ENCODE measurements around the gene CMC4.
A peak's percentile ranks its signal among the peaks of the same experiment; 100 is the strongest.

Gene CMC4, protein sequence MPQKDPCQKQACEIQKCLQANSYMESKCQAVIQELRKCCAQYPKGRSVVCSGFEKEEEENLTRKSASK

DNA sequence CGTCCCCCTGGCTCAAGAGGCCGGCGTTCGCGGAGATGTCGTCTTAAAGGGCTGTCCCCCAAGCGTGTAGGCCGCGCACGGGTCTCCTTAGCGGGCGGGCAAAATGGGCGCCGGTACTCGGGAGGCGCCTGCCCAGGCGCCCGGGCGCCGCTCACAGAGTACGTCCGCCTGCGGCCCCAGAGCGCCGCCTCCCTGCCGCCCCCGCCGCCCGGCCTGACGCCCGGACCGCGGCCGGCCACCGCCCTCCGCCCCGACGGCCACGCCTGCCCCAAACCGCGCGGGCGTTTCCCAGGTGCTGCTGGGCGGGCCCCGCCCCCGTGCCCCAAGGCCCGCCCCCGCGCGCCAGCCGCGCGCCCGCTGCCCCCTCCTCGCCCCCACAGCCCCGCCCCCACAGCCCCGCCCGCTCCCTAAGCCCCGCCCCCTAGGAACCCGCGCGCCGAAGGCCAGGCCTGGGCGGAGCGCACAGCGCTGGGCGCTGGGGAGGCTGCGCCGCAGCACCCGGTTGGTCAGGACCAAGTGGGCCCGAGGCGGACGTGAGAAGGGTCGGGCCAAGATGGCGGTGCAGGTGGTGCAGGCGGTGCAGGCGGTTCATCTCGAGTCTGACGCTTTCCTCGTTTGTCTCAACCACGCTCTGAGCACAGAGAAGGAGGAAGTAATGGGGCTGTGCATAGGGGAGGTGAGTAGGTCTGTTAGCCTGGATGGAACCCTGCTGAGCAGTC lies at the start of gene CMC4, which contains the start of the genes BRCC3 and MTCP1:
CMC4 (minus strand) TSS at position 162 of the 719 bp plus-strand sequence. CDS start 7,113 bp downstream, outside the sequence.
BRCC3 (plus strand) TSS at position 534 of the 719 bp plus-strand sequence; CDS start at position 554, 20 bp downstream.
MTCP1 (minus strand) TSS at position 162 of the 719 bp plus-strand sequence. CDS start 5,126 bp downstream, outside the sequence.
- peak; percentile 63 for DNase-seq

DNA sequence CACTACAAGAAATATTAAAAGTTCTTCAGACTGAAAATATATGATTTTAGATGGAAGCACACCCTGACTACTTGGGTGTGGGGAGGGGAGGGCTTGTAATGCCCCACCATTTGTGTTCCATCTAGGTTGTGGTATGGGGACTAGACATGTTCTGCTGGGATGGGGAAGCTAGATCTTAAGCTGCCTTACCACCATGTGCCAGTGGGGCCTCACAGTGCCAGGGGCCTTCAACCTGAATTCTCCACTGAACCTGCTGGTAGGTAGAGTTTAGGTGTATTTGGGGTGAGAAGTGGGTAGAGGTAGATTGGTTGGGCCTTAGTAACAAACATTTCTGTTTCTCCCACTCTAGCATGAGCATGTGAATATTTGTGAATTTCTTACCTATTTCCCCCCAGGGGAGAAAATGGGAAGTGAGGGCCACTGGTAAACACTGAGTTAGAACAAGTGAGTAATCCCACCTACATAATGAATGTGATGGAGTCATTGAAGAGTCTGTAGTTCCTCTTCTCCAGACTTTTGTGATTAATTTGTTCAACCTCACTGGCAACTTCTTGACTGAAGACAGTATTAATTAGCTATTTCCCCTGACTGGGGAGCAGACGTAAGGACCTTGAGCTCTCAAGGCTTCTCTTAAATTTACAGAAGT lies 44.4 kb upstream of the CMC4 start:
- DNase-seq, result no peak

DNA sequence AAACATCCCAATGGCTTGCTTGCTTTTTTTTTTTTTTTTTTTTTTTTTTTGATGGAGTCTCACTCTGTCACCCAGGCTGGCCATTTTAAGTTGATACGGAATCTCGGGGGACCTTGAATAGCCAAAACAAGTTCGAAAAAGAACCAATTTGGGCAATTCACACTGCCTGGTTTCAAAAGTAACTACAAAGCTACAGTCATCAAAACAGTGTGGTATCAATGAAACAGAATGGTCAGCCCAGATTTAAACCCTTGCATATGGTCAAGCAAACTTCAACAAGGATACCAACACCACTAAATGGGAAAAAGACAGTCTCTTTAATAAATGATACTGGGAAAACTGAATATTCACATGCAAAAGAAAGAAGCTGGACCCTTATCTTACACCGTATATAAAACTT lies 42.2 kb upstream of the CMC4 start:
- DNase-seq, result no peak

DNA sequence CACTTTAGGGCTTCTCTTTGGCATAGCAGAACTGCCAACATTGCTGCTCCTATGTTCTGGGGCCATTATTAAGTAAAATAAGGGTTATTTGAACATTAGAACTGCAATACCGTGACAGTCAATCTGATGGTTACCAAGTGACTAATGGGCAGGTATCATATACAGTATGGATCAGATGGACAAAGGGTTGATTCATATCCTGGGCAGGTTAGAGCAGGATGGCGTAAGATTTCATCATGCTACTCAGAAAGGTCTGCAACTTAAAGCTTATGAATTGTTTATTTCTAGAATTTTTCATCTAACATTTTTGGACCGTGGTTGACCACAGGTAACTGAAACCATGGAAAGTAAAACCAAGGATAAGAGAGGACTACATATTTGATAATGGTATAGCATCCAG lies 41.2 kb upstream of the CMC4 start:
- DNase-seq, result no peak

DNA sequence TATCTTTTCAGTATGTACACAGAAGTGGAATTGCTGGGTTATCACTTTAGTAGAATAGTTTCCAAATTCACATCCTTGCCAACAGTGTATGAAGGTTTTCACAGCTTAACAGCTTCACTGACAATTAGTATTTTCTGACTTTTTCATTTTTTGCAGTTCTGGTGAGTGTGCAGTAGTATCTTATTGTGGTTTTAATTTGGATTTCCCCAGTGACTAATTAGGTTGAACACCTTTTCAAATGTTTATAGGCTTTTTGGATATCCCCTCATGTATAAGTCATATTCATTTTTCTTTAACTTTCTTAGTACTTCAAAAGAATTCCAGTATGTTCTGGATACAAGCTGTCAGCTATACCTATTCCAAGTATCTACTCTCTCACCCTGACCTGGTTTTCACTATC lies 37.5 kb upstream of the CMC4 start:
- DNase-seq, result no peak

DNA sequence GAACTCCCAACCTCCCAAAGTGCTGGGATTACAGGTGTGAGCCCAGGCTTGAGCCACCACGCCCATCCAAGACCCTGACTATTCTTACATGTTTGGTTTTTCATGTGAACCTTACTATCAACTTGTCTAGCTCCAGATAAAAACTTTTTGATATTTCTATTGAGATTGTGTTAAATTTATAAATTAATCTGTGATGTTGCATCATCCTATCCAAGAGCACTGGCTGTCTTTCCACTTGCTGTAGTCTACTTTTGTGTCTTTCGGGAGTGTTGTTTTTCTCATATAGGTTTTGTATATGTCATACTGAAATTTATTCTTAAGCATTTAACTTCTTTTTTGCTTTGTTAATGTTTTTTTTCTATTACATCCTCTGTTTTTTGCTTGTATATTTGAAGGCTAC lies 35.0 kb upstream of the CMC4 start:
- DNase-seq, result no peak

DNA sequence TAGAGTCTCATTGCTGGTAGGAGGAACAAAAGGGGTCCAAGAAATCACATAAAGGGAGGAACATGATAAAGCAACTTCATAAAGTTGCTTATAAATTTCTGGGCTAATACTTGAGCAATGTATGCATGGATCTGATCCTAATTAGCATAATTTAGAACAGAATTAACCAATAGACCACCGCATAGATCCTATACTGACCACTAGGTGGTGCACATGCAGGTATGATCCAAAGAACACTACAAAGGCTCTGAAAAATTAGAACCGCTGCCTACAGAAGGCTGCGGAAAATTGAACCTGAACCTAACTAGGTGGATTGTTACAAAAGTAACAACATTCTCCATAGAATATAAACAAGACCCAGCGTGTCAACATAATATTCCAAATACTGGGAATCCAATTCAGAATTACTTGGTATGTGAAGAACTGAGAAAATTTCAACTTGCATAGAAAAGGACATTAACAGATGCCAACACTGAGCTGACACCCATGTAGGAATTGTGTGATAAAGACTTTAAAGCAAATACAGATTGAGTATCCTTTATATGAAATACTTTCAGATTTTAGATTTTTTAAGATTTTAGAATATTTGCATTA lies 23.6 kb upstream of the CMC4 start:
- DNase-seq, result peak; percentile 8

DNA sequence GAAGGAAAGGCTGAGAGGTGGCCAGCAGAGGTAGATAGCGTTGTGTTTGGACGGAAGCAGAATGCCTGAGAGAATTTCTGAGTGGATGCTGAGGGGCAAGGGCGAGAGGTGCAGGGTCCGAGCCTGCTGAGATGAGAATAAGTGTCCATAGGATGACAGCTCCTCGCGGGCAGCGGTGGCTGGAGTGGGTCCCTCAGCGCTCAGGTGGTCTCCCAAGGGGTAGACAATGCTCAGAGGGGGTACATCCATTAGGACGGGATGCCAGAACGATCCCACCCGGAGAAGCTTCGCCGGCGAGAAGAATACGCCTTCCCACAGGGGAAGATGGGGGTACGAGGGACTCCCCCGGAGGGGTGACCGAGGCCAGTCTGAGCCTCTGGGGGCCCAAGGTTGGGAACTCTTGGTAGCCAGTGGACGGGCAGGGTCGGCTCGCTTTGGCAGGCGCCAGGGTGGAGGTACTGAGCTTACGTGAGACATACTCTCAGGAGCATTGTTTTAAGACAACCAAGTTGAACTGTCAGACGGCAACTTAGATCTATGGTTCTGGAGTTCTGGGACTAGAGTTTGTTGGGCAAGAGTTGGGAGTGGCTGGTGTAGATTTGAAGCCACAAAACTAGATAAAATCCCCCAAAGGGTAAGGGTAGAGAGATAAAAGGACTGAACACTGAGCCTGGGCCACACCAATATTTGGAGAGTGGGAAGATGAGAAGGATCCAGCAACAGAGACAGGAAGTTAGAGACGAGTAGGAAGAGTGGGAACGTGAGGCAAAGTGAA lies 16.2 kb upstream of the CMC4 start:
- no peak for DNase-seq

DNA sequence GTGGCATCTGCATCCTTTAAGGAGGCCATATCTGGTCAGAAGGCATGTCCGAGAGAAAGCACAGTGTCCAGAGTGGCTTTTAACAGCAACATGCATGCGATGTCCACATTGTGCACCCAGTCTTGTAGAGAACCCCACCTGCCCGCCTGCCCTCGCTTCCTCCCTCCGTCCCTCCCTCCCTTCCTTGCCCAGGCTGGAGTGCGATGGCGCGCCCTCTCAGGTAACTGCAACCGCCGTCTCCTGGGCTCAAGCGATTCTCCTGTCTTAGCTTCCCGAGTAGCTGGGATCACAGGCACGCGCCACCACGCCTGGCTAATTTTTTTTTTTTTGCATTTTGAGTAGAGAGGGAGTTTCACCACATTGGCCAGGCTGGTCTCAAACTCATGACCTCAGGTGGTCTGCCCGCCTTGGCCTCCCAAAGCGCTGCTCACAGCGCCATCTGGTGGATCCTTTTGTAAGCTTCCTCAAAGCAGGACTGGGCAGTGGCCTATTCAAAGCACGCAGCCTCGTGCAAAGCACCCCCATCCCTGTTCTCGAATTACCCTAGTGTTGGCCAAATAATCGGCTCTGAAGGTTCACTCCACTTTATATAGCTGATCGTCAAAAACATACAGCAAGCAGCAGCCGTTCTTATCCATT lies 15.4 kb upstream of the CMC4 start:
- peak; percentile 31 for DNase-seq

DNA sequence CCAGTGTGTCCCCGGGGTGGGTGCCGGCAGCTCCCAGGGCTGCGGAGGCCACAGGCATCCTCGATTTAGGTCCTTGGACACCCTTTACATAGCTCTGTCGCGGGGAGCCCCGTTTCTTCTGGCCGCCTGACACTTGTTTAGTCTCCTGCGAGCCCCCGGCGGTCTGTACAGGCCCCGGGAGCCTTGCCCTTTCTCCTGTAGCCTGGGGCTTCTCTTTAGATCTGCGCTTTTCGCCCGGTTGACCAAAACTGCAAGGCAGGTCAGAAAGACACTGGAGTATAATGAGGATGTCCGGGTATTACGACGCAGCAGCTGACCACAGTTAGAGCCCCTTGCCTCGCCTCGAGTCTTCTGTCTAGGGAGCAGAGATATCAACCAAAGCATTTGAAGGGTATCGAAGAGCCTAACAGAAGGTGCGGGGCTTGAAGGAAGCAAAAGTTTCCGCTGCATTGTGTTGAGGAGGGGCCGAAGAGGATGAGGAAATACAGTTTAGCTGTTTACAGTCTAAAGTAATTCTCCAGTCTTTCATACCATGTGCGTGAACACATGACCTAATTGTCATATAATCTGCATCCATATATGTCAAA lies 851 bp upstream of the CMC4 start:
- no peak for DNase-seq

DNA sequence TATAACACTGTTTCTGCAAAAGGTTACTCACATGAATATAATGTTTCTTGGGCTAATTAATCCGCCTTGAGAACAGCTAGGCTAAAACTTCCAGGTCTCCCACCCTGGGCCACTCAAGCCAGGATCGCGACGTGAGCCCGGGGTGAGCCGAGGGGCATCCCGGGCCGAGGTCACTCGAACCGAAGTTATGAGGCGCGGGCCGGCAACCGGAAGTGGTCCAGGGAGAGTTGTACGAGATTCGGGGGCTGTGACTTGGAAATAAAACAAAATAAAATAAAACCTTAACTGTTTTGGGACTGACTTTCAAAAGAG lies 317 bp downstream of the CMC4 start:
- DNase-seq, result no peak

DNA sequence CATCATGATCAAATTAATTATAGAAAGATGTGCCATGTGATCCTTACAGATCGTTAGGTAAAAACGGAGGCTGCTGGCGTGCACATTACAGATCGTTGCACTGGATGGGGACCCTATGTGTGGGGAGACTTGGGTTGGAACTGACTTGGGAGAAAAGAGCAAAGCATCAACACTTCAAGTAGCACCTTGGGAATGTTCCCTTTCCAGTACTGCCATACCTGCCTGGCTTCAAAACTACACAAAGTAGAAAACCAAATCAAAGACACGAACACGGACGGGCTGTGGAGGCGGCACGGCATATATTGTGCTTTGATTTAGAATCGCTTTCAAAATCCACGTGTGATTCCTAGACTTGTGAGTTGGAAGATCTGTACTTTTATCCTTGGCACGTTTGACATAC lies 898 bp downstream of the CMC4 start:
- DNase-seq, result no peak

DNA sequence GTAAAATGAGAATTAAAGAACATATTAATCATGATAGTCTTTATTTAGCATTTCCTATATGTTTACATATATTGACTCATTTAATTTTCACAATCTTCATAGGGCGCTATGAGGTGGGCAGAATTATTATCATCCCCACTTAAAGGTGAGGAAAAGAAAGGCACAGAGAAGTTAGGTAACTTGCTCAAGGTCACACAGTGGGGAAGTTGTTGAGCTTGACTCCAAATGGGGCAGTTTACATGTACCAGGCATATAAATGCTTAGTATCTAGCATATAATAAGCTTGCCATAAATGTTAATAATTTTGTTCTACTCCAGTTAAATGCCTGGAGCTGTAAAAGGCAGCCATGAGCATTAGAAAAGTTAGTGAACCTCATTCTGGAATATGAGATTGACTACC lies 1.5 kb downstream of the CMC4 start:
- no peak for DNase-seq

DNA sequence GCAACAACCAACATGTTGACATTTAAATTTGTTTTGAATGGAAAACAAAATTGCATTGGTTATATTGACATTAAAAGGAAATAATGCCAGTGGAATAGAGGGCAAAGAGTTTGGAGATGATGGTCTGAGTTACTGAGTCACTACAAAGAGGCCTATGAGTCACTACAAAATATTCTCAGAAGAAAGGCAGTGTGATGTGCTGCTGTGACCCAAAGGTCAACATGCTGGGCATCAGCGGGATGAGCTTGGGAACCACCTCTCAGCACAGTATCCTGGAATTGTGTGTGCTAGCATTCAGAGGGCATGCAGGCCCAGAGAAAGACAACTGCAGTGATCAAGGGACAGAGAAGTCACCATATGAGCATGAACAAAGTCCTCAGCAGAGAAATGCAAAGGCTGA lies 2.8 kb downstream of the CMC4 start:
- no peak for DNase-seq

DNA sequence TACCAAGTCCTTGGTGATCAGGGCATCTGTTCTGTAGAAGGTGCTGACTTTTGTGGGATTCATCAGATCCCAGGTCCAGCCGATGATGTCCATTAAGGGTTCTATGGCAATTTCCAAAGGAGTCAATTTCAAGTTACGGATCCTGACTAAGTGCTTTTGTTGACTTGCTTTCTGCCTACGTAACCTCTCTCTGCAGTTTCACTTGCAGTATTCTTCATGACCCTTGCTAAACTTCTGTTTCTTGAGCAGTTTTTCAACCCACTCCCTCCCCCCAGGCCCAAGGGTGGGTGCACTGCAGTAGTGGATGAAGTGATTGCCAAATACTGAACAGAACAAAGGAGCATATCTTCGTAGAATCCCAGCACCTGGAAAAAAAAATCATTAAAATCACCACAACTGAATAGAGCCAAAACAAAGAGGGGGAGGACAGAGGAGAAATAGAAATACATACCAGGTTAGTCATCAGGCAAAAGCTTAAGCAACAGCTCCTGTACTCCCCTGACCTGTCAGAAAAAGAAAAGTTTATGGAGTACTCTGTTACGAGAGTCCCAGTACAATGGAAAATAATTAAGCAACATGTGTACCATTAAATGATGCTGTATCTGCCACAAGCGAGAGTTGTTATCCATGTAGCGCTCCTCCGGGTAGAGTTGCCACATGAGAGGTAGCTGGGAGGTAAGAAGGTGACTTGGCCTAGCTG lies 5.8 kb downstream of the CMC4 start:
- no peak for DNase-seq

DNA sequence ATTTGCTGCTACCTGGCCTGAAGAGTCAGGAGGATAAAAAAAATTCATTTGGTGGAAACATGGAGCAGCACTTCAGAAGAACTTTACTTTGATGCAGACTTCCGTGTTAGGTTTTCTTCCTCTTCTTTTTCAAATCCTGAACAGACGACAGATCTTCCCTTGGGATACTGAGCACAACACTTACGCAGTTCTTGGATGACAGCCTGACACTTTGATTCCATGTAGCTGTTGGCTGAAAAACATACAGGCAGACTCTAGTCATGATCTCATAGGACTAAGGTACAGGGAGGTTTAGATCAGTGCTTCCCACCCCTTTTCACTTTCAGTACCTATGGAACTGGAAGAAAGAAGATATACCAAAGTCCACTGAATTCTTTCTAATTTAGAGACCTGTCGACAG lies 9.2 kb downstream of the CMC4 start:
- no peak for DNase-seq

DNA sequence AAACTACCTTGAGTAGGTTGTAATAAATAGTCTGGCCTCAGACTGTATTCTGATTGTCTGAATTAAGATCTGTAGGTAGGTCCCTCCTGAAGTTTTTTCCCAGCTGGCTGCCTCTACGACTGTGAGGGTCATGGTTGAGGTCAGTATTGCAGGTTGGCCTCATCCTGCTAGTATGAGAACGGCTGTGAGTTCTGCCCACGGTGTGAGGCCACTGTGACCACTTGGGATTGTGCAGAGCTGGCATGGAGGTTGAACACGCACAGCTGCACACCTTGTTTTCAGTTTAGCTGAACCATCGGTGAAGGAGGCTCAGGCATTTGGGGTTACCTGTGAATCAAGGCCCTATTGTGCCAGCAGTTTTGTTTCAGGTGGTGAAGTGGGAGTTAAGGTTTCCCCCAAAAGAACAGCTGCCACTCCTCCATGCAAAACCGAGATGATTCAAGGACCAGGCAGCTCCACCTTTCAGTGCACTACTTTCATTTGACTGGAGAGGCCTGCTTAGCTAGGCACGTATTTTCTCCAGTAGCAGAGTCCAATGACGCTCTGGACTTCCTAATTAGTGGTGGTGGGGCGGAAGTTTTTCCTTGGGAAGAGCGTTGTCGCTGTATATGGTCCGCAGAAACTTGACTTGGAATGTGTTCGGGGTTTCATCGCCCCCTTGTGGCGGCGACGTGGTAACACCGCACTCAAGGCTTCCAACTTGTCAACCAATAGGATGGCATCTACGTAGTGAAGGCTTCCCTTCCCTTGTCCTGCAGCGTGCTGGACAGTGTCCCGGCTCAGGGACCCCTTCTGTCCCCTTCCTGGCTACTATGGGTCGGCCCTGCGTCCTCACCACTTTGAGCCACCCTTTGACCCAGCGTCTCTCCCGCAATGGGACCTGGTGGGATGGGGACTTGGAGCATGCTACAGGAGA lies 13.8 kb downstream of the CMC4 start:
- DNase-seq, result peak; percentile 43

DNA sequence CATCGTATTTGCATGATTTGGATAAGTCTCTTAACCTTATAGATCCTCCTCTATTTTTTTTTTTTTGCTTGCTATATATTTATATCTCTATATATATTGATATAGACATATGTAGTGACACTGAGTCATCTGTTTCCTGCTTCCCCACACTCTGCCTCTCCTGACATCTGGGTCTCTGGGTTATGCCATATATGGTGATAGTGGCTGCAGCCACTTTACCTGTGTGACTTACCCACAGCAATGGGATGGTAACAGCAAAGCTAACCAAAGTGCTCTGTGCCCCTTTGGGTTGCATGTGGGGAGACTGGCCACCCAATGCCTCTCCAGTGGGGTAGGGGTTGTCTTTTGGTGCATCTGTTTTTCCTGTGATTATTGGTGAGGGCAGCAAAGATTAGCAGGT lies 14.5 kb downstream of the CMC4 start:
- no peak for DNase-seq

DNA sequence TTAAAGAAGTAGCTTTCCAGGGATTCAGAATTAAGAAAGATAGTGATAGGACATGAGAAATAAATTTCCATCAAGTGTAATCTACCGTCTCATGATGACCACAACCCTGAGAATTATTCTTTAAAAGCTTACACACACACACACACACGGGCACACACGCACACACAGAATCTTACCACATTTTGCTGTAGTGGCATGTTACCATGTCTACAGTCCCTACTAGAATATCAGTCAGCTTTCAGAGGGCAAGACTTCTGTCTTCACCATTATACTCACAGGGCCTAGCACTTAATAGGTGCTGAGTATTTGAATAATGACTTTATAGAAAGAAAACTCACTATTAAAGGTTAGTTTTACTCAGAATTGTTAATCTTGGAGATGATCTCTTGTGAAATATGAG lies 15.4 kb downstream of the CMC4 start:
- DNase-seq, result no peak

DNA sequence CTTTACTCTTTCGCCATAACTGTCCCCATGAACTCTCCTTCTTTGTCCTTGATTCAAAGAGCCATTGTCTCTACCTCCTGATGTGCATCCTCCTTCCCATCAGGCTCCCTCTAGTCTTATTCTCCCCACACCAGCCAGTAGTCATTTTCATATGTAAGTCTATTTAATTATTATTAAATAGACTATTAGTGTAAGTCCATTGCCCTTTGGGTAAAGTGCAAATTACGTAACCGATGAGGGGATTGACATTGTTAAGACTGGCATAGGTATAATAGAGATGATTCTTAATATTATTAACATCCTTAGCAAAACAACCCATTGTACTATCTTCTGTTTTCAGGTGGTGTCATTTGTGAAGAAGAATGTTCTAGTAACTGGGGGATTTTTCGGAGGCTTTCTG lies 16.7 kb downstream of the CMC4 start:
- DNase-seq, result no peak

DNA sequence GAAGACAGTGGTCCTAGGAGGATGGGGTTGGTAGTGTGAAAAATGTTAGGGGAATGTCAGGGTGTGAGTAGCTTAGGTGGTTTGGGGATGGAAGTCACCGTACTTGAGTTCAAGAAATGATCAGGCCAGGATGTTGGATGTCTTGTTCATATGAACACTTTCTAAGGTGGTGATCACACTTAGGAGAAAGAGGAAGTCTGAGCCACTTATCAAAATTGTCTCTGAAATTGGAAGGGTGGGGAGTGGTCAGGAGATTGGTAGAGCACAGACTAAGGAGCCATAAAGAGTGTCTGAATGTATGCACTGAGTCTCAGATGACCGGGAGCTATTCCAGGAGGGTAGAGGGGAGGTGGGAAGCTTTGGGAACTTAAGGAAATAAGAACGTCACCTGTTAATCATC lies 17.3 kb downstream of the CMC4 start:
- no peak for DNase-seq

All from activated CD4-positive, alpha-beta T cell treated with anti-CD3 and anti-CD28 coated beads, Interleukin-2, amount 50 U/mL, for 1 hour (primary cell).